Erythroblast (primary cell): ENCODE results near the gene DPEP3.

Experiments used
- GATA1 ChIP-seq: IDR thresholded peaks from 2 replicates; pipeline ENCODE4 v1.6.1; 2011; ENCODE audit warnings: low read depth, mild to moderate bottlenecking, control low read depth, low read length, moderate library complexity
- POLR2A ChIP-seq: IDR thresholded peaks from 2 replicates; pipeline ENCODE4 v1.6.1; 2011; ENCODE audit warnings: mild to moderate bottlenecking, low read length

DNA sequence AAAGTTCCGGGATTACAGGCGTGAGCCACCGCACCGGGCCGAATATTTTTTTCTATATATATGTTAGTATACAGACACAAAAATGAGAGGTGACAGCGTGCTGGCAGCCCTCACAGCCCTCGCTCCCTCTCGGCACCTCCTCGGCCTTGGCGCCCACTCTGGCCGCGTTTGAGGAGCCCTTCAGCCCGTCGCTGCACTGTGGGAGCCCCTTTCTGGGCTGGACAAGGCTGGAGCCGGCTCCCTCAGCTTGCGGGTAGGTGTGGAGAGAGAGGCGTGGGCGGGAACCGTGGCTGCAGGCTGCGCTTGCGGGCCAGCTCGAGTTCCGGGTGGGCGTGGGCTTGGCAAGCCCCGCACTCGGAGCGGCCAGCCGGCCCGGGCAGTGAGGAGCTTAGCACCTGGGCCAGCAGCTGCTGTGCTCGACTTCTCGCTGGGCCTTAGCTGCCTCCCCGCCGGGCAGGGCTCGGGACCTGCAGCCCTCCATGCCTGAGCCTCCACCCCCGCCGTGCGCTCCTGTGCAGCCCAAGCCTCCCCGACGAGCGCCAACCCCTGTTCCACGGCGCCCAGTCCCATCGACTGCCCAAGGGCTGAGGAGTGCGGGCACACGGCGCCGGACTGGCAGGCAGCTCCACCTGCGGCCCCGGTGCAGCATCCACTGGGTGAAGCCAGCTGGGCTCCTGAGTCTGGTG, 1.9 kb upstream of the DPEP3 start:
- TF ChIP-seq POLR2A (no peak), GATA1 (no peak)
